Neural progenitor cell (in vitro differentiated cells): ENCODE results near the gene FNDC11. TPM values are rescaled to one million over a fixed set of nuclear protein-coding genes. Genes with fewer than 3 reads are reported as not detected.

Experiments used
- DNase-seq: peaks from one replicate; pipeline ENCODE4 v3.0.0-alpha.2; 2016; ENCODE audit warnings: low spot score
- H2AFZ ChIP-seq: fragments of 200-600 bp; sonication (generic); replicated peaks from 2 replicates; pipeline ENCODE4 v1.6.1; 2016; ENCODE audit warnings: antibody characterized with exemption
- H3F3A ChIP-seq: fragments of 200-600 bp; sonication (generic); 2 replicates; pipeline ENCODE4 v1.6.1; 2016; ENCODE audit warnings: antibody characterized with exemption, low read depth
- H3K27ac ChIP-seq: fragments of 200-600 bp; sonication (generic); 2 replicates; pipeline ENCODE4 v1.5.1; 2016; ENCODE audit warnings: mild to moderate bottlenecking
- H3K27me3 ChIP-seq: fragments of 200-600 bp; sonication (generic); 2 replicates; pipeline ENCODE4 v1.6.1; 2016; ENCODE audit warnings: mild to moderate bottlenecking, moderate library complexity
- H3K36me3 ChIP-seq: fragments of 200-600 bp; sonication (generic); 2 replicates; pipeline ENCODE4 v1.5.1; 2016
- H3K4me1 ChIP-seq: fragments of 200-600 bp; sonication (generic); 2 replicates; pipeline ENCODE4 v1.6.1; 2016; ENCODE audit warnings: mixed run types
- H3K4me2 ChIP-seq: fragments of 200-600 bp; sonication (generic); 2 replicates; pipeline ENCODE4 v1.6.1; 2016
- H3K4me3 ChIP-seq: fragments of 200-600 bp; sonication (generic); 2 replicates; pipeline ENCODE4 v1.5.1; 2016
- H3K79me2 ChIP-seq: fragments of 200-600 bp; sonication (generic); 2 replicates; pipeline ENCODE4 v1.6.1; 2016; ENCODE audit warnings: low read depth
- H3K9ac ChIP-seq: fragments of 200-600 bp; sonication (generic); 2 replicates; pipeline ENCODE4 v1.6.1; 2016
- H3K9me3 ChIP-seq: fragments of 200-600 bp; sonication (generic); 2 replicates; pipeline ENCODE4 v1.5.1; 2016; ENCODE audit warnings: low read depth
- H4K20me1 ChIP-seq: fragments of 200-600 bp; sonication (generic); 2 replicates; pipeline ENCODE4 v1.6.1; 2016; ENCODE audit warnings: low read depth
- H3K27ac Mint-ChIP-seq: 3 replicates; pipeline ENCODE4 v1.8.0; 2021; ENCODE audit warnings: mixed read lengths
- H3K27me3 Mint-ChIP-seq: 2 replicates; pipeline ENCODE4 v1.8.0; 2022; ENCODE audit warnings: low read depth, mild to moderate bottlenecking, inconsistent platforms, moderate library complexity, mixed read lengths; ENCODE audit not compliant: insufficient read depth
- H3K36me3 Mint-ChIP-seq: 3 replicates; pipeline ENCODE4 v1.8.0; 2021; ENCODE audit warnings: mixed read lengths
- H3K4me1 Mint-ChIP-seq: 3 replicates; pipeline ENCODE4 v1.8.0; 2021; ENCODE audit warnings: mixed read lengths
- H3K4me3 Mint-ChIP-seq: 3 replicates; pipeline ENCODE4 v1.8.0; 2021; ENCODE audit warnings: mild to moderate bottlenecking, moderate library complexity, mixed read lengths
- H3K9me3 Mint-ChIP-seq: 3 replicates; pipeline ENCODE4 v1.8.0; 2020; ENCODE audit warnings: mixed read lengths
- CTCF ChIP-seq: fragments of 200-600 bp; sonication (generic); IDR thresholded peaks from 2 replicates; pipeline ENCODE4 v1.5.1; 2017; ENCODE audit warnings: antibody characterized with exemption, mild to moderate bottlenecking
- EZH2 ChIP-seq: fragments of 200-600 bp; sonication (generic); IDR thresholded peaks from 2 replicates; pipeline ENCODE4 v1.6.1; 2017; ENCODE audit warnings: antibody characterized with exemption, mild to moderate bottlenecking, moderate library complexity
- EZH2phosphoT487 ChIP-seq: fragments of 200-600 bp; sonication (generic); IDR thresholded peaks from 2 replicates; pipeline ENCODE4 v1.6.1; 2017; ENCODE audit warnings: antibody characterized with exemption
- total RNA-seq: library from RNA; depleted of rRNA; stranded (reverse); fragments of >200 nt; gene quantifications from 2 replicates; pipeline ENCODE4 v1.2.3, GENCODE V29; 2015; ENCODE audit warnings: low replicate concordance

FNDC11 gene
- total RNA-seq, 1 donor from 2014 or later: 0.39 TPM

GRCh38 chr20:63544241-63544957 is 9.6 kb upstream of the FNDC11 start:
- Histone ChIP-seq H3K4me2 (no peak overlapping the region), H3K9ac (no peak overlapping the region), H3K9me3 (no peaks in the 10 kb centered on the region), H2AFZ (no peak overlapping the region), H4K20me1 (no peaks in the 10 kb centered on the region), H3K4me1 (no peaks in the 10 kb centered on the region), H3F3A (no peaks in the 10 kb centered on the region), H3K27ac (no peak overlapping the region), H3K79me2 (no peaks in the 10 kb centered on the region), H3K36me3 (no peaks in the 10 kb centered on the region), H3K27me3 (no peaks in the 10 kb centered on the region), H3K4me3 (no peak overlapping the region)
- peaks cover 8% of the 10 kb centered on the region for H3K4me1 Mint-ChIP-seq
- H3K4me3 Mint-ChIP-seq: no peak overlapping the region
- DNase-seq: no peak
- peaks cover 10% of the 10 kb centered on the region for H3K27me3 Mint-ChIP-seq
- no peaks in the 10 kb centered on the region for H3K9me3 Mint-ChIP-seq
- no peak overlapping the region for H3K27ac Mint-ChIP-seq
- no peak for TF ChIP-seq CTCF
- TF ChIP-seq EZH2phosphoT487: no peak
- TF ChIP-seq EZH2: no peak
- no peaks in the 10 kb centered on the region for H3K36me3 Mint-ChIP-seq

GRCh38 chr20:63544958-63545516 is 8.9 kb upstream of the FNDC11 start:
- Mint-ChIP-seq H3K36me3 (no peaks in the 10 kb centered on the region), H3K27me3 (peaks cover 11% of the 10 kb centered on the region), H3K9me3 (no peaks in the 10 kb centered on the region), H3K27ac (peak overlapping the region; percentile 82), H3K4me1 (peaks cover 10% of the 10 kb centered on the region), H3K4me3 (no peak overlapping the region)
- Histone ChIP-seq H3F3A (no peaks in the 10 kb centered on the region), H3K4me1 (no peaks in the 10 kb centered on the region), H3K27me3 (no peaks in the 10 kb centered on the region), H3K79me2 (no peaks in the 10 kb centered on the region), H3K4me3 (no peak overlapping the region), H3K27ac (no peak overlapping the region), H4K20me1 (no peaks in the 10 kb centered on the region), H2AFZ (no peak overlapping the region), H3K9ac (no peak overlapping the region), H3K36me3 (no peaks in the 10 kb centered on the region), H3K4me2 (no peak overlapping the region), H3K9me3 (no peaks in the 10 kb centered on the region)
- TF ChIP-seq EZH2 (no peak), CTCF (no peak), EZH2phosphoT487 (no peak)
- DNase-seq: no peak

- Histone ChIP-seq H3K79me2 (no peaks in the 10 kb centered on the region), H3K4me3 (no peak overlapping the region), H3F3A (no peaks in the 10 kb centered on the region), H3K9me3 (no peaks in the 10 kb centered on the region), H3K27ac (no peak overlapping the region), H4K20me1 (no peaks in the 10 kb centered on the region), H3K4me2 (no peak overlapping the region), H3K4me1 (no peaks in the 10 kb centered on the region), H3K27me3 (no peaks in the 10 kb centered on the region), H3K36me3 (no peaks in the 10 kb centered on the region), H3K9ac (no peak overlapping the region), H2AFZ (no peak overlapping the region)
- peaks cover 11% of the 10 kb centered on the region for H3K27me3 Mint-ChIP-seq
- TF ChIP-seq CTCF (no peak), EZH2phosphoT487 (no peak), EZH2 (no peak)
- H3K36me3 Mint-ChIP-seq: no peaks in the 10 kb centered on the region
- no peak overlapping the region for H3K4me3 Mint-ChIP-seq
- no peak for DNase-seq
- H3K9me3 Mint-ChIP-seq: no peaks in the 10 kb centered on the region
- peaks cover 10% of the 10 kb centered on the region for H3K4me1 Mint-ChIP-seq
- H3K27ac Mint-ChIP-seq: no peak overlapping the region
Observed at GRCh38 chr20:63545814-63546213, 8.1 kb upstream of the FNDC11 start.
